Keratinocyte (primary cell): ENCODE data around the gene APOC1. TPM values are rescaled to one million over a fixed set of nuclear protein-coding genes. Genes with fewer than 3 reads are reported as not detected.

ENCODE experiments used
- DNase-seq: peaks from one replicate; pipeline ENCODE4 v3.0.0-alpha.2; 2011; ENCODE audit warnings: low read depth, missing footprints, low spot score
- FAIRE-seq: peaks from 2 replicates; lab custom pipeline; 2011; peaks lifted over from hg19 to GRCh38; lab: Jason Lieb, UNC
- H2AFZ ChIP-seq: 2 replicates; pipeline ENCODE4 v1.6.0; 2012; ENCODE audit warnings: low read length, control low read depth, inconsistent platforms; ENCODE audit not compliant: control insufficient read depth
- H3K27ac ChIP-seq: 2 replicates; pipeline ENCODE4 v1.5.1; 2011; ENCODE audit warnings: low read length; ENCODE audit not compliant: control insufficient read depth, insufficient read depth
- H3K27me3 ChIP-seq: 3 replicates; pipeline ENCODE4 v1.6.0; 2011; ENCODE audit warnings: low read length; ENCODE audit not compliant: control insufficient read depth, insufficient read depth; ENCODE audit errors: extremely low read depth
- H3K36me3 ChIP-seq, 2 experiments: 2 replicates in 1 of 2; 3 replicates in 1 of 2; pipeline ENCODE4 v1.5.1; 2011; ENCODE audit warnings: low read length in 2 of 2, mild to moderate bottlenecking in 1 of 2; ENCODE audit not compliant: control insufficient read depth in 2 of 2, insufficient read depth in 2 of 2; ENCODE audit errors: extremely low read depth in 1 of 2
- H3K4me1 ChIP-seq: 3 replicates; pipeline ENCODE4 v1.5.1; 2011; ENCODE audit warnings: low read length; ENCODE audit not compliant: control insufficient read depth, insufficient read depth; ENCODE audit errors: extremely low read depth
- H3K4me2 ChIP-seq: 3 replicates; pipeline ENCODE4 v1.6.0; 2011; ENCODE audit warnings: low read depth, low read length; ENCODE audit not compliant: control insufficient read depth, insufficient read depth; ENCODE audit errors: extremely low read depth
- H3K4me3 ChIP-seq, 3 experiments: fragments of 200-600 bp in 1 of 3; sonication (generic) in 1 of 3; 2 replicates in 2 of 3; 3 replicates in 1 of 3; pipeline ENCODE4 v1.5.1; 2011 to 2016; ENCODE audit warnings: low read length in 3 of 3, mild to moderate bottlenecking in 3 of 3, control low read depth in 2 of 3, inconsistent platforms in 1 of 3, low read depth in 1 of 3, mixed read lengths in 1 of 3, mixed run types in 1 of 3, moderate library complexity in 1 of 3; ENCODE audit not compliant: control insufficient read depth in 2 of 3, insufficient read depth in 2 of 3; ENCODE audit errors: extremely low read depth in 1 of 3
- H3K79me2 ChIP-seq: 2 replicates; pipeline ENCODE4 v1.6.0; 2012; ENCODE audit warnings: low read length; ENCODE audit not compliant: control insufficient read depth, insufficient read depth
- H3K9ac ChIP-seq: 3 replicates; pipeline ENCODE4 v1.6.0; 2011; ENCODE audit warnings: low read length; ENCODE audit not compliant: control insufficient read depth, insufficient read depth; ENCODE audit errors: extremely low read depth
- H3K9me1 ChIP-seq: 3 replicates; pipeline ENCODE4 v1.6.0; 2011; ENCODE audit warnings: low read length; ENCODE audit not compliant: control insufficient read depth, insufficient read depth; ENCODE audit errors: extremely low read depth
- H3K9me3 ChIP-seq: 2 replicates; pipeline ENCODE4 v1.5.1; 2012; ENCODE audit warnings: low read depth, low read length; ENCODE audit not compliant: control insufficient read depth
- H4K20me1 ChIP-seq: 3 replicates; pipeline ENCODE4 v1.6.0; 2011; ENCODE audit warnings: low read length; ENCODE audit not compliant: control insufficient read depth, insufficient read depth; ENCODE audit errors: extremely low read depth
- CTCF ChIP-seq, 3 experiments: IDR thresholded peaks in 1 of 3; conservative IDR thresholded peaks in 1 of 3; optimal IDR thresholded peaks in 1 of 3; 2 replicates in 2 of 3; 3 replicates in 1 of 3; pipeline versions ENCODE3 to v1.5.1; 2011; ENCODE audit warnings: low read length in 3 of 3, mild to moderate bottlenecking in 3 of 3, moderate library complexity in 2 of 3, control low read depth in 1 of 3, inconsistent platforms in 1 of 3; ENCODE audit not compliant: insufficient read depth in 2 of 3; ENCODE audit errors: extremely low read depth in 1 of 3
- EZH2 ChIP-seq: IDR thresholded peaks from one replicate; pipeline ENCODE4 v1.6.1; 2012; ENCODE audit warnings: inconsistent platforms, mild to moderate bottlenecking, low read length, moderate library complexity
- dilution Hi-C: fragments of 300-500 bp; cut with MboI; formaldehyde crosslinking; loops from one replicate; pipeline ENCODE4 v1.7.0; 2020; ENCODE audit warnings: low sequenced_read_pairs; ENCODE audit not compliant: extremely low pct_ligation_motif_present
- polyA plus RNA-seq, 5 experiments: library from polyadenylated mRNA; depleted of rRNA in 3 of 5; stranded (reverse) in 3 of 5; stranded (forward) in 1 of 5; unstranded in 1 of 5; fragments of >200 nt; gene quantifications; 1 replicate in 1 of 5; 2 replicates in 3 of 5; 3 replicates in 1 of 5; pipeline versions ENCODE4 v1.2.1 to v1.2.3, GENCODE V29; 2011 to 2012; ENCODE audit warnings: missing spikeins in 2 of 5, low read depth in 1 of 5, low replicate concordance in 1 of 5

Gene APOC1
- polyA plus RNA-seq, 1 donor (not counting 4 experiments of a cell fraction or from before 2014, with no cell fraction given): 0.79 TPM

GRCh38 chr19:44951179-44952159, 37.1 kb downstream of the APOC1 start:
- peak overlapping the region; percentile 29 for H3K4me2 ChIP-seq
- peaks cover 15% of the 10 kb centered on the region for H3K79me2 ChIP-seq
- no peak for DNase-seq
- H3K4me1 ChIP-seq: peaks cover 14% of the 10 kb centered on the region
- no peaks in the 10 kb centered on the region for H3K9me1 ChIP-seq
- no peak for FAIRE-seq
- no peaks in the 10 kb centered on the region for H3K27me3 ChIP-seq
- H3K9me3 ChIP-seq: no peaks in the 10 kb centered on the region
- H2AFZ ChIP-seq: peak overlapping the region; percentile 29
- TF ChIP-seq EZH2 (no peak), CTCF (optimal IDR thresholded peaks at IDR 0.05 in 1 of 3, IDR thresholded peaks at IDR 0.05 in 1 of 3, conservative IDR thresholded peaks at IDR 0.05 in 1 of 3; ENCODE audit: extremely low read depth in 1 of 3, insufficient read depth in 2 of 3, low read length in 3 of 3) (peak; percentile 62 to 84 (median 65))
- peaks cover 0 to 3% of the 10 kb centered on the region in 2 experiments for H3K36me3 ChIP-seq
- no peak overlapping the region for H3K27ac ChIP-seq
- no peak overlapping the region for H3K4me3 ChIP-seq
- H4K20me1 ChIP-seq: peaks cover 3% of the 10 kb centered on the region
- H3K9ac ChIP-seq: peak overlapping the region; percentile 22
- dilution Hi-C loops: no loop called here

- H3K4me1 ChIP-seq: peaks cover 23% of the 10 kb centered on the region
- H3K4me3 ChIP-seq: peak overlapping the region; percentile 77 to 100 (median 96)
- no peaks in the 10 kb centered on the region for H3K9me3 ChIP-seq
- H4K20me1 ChIP-seq: peaks cover 6% of the 10 kb centered on the region
- no peaks in the 10 kb centered on the region for H3K27me3 ChIP-seq
- peak overlapping the region; percentile 99 for H3K27ac ChIP-seq
- H3K79me2 ChIP-seq: peaks cover 43% of the 10 kb centered on the region
- TF ChIP-seq EZH2: no peak
- no peak for TF ChIP-seq CTCF (optimal IDR thresholded peaks at IDR 0.05 in 1 of 3, IDR thresholded peaks at IDR 0.05 in 1 of 3, conservative IDR thresholded peaks at IDR 0.05 in 1 of 3; ENCODE audit: extremely low read depth in 1 of 3, insufficient read depth in 2 of 3, low read length in 3 of 3)
- no peaks in the 10 kb centered on the region for H3K9me1 ChIP-seq
- FAIRE-seq (no peak), DNase-seq (no peak)
- peak overlapping the region; percentile 100 for H2AFZ ChIP-seq
- peak overlapping the region; percentile 99 for H3K9ac ChIP-seq
- dilution Hi-C loops: no loop called here
- H3K4me2 ChIP-seq: peak overlapping the region; percentile 92
- H3K36me3 ChIP-seq: peaks cover 3 to 10% of the 10 kb centered on the region in 2 experiments
Observed at GRCh38 chr19:44954278-44954648, 39.9 kb downstream of the APOC1 start.
